Neuronal stem cell (in vitro differentiated cells): ENCODE data around the gene CEACAM1.

Source experiments
- DNase-seq: peaks from one replicate; pipeline ENCODE4 v3.0.0-alpha.2; 2013; ENCODE audit warnings: low spot score
- H2AFZ ChIP-seq: one replicate; pipeline ENCODE4 v1.6.1; 2013; ENCODE audit warnings: mild to moderate bottlenecking, low read length, inconsistent platforms
- H2AK5ac ChIP-seq: 2 replicates; pipeline ENCODE4 v1.6.1; 2013; ENCODE audit warnings: low read depth, mild to moderate bottlenecking, inconsistent platforms, low read length, moderate library complexity, mixed read lengths
- H2BK120ac ChIP-seq: 2 replicates; pipeline ENCODE4 v1.6.1; 2013; ENCODE audit warnings: low read depth, mild to moderate bottlenecking, inconsistent platforms, low read length, moderate library complexity, mixed read lengths
- H2BK12ac ChIP-seq: one replicate; pipeline ENCODE4 v1.6.1; 2013; ENCODE audit warnings: low read length, inconsistent platforms
- H2BK15ac ChIP-seq: 2 replicates; pipeline ENCODE4 v1.6.1; 2013; ENCODE audit warnings: mild to moderate bottlenecking, low read length, inconsistent platforms, mixed read lengths
- H2BK5ac ChIP-seq: one replicate; pipeline ENCODE4 v1.6.1; 2013; ENCODE audit warnings: inconsistent platforms, mild to moderate bottlenecking, low read length, moderate library complexity
- H3K14ac ChIP-seq: one replicate; pipeline ENCODE4 v1.6.1; 2013; ENCODE audit warnings: low read length, inconsistent platforms
- H3K18ac ChIP-seq: 2 replicates; pipeline ENCODE4 v1.6.1; 2013; ENCODE audit warnings: low read length, inconsistent platforms
- H3K23ac ChIP-seq: 2 replicates; pipeline ENCODE4 v1.6.1; 2013; ENCODE audit warnings: low read depth, mild to moderate bottlenecking, mixed read lengths, low read length, inconsistent platforms; ENCODE audit not compliant: poor library complexity
- H3K27ac ChIP-seq: replicated peaks from 3 replicates; pipeline ENCODE4 v1.5.1; 2013; ENCODE audit warnings: low read length, inconsistent platforms
- H3K27me3 ChIP-seq, 3 experiments: 2 replicates each; pipeline ENCODE4 v1.6.1; 2013; ENCODE audit warnings: low read length in 3 of 3, mild to moderate bottlenecking in 2 of 3, inconsistent platforms in 1 of 3, low read depth in 1 of 3, mixed read lengths in 1 of 3, moderate library complexity in 1 of 3; ENCODE audit not compliant: control insufficient read depth in 3 of 3, insufficient read depth in 3 of 3
- H3K36me3 ChIP-seq, 2 donors: replicated peaks in 1 of 2; 2 replicates each; pipeline ENCODE4 v1.6.1; 2013; ENCODE audit warnings: low read length in 2 of 2; ENCODE audit not compliant: control insufficient read depth in 2 of 2, insufficient read depth in 2 of 2
- H3K4ac ChIP-seq: 2 replicates; pipeline ENCODE4 v1.6.1; 2013; ENCODE audit warnings: inconsistent platforms, mild to moderate bottlenecking, low read length, moderate library complexity
- H3K4me1 ChIP-seq, 2 donors: 1 replicate in 1 of 2; 2 replicates in 1 of 2; pipeline ENCODE4 v1.6.1; 2013; ENCODE audit warnings: low read length in 2 of 2, low read depth in 1 of 2; ENCODE audit not compliant: control insufficient read depth in 2 of 2, insufficient read depth in 1 of 2
- H3K4me2 ChIP-seq: one replicate; pipeline ENCODE4 v1.6.1; 2013; ENCODE audit warnings: mild to moderate bottlenecking, low read length, inconsistent platforms; ENCODE audit not compliant: insufficient read depth, poor library complexity, severe bottlenecking
- H3K4me3 ChIP-seq, 2 donors: 2 replicates each; pipeline ENCODE4 v1.5.1; 2013; ENCODE audit warnings: low read length in 2 of 2, mild to moderate bottlenecking in 2 of 2, inconsistent platforms in 1 of 2, moderate library complexity in 1 of 2
- H3K79me1 ChIP-seq: one replicate; pipeline ENCODE4 v1.6.1; 2013; ENCODE audit warnings: low read depth, mild to moderate bottlenecking, inconsistent platforms, low read length, moderate library complexity
- H3K9ac ChIP-seq: one replicate; pipeline ENCODE4 v1.6.1; 2013; ENCODE audit warnings: mild to moderate bottlenecking, low read depth, low read length, inconsistent platforms; ENCODE audit not compliant: poor library complexity
- H3K9me3 ChIP-seq, 2 donors: replicated peaks in 1 of 2; 2 replicates each; pipeline versions ENCODE3 to v1.6.1; 2013; ENCODE audit warnings: low read length in 2 of 2, mild to moderate bottlenecking in 2 of 2, inconsistent platforms in 1 of 2, low read depth in 1 of 2, mixed read lengths in 1 of 2, moderate library complexity in 1 of 2; ENCODE audit not compliant: control insufficient read depth in 2 of 2, insufficient read depth in 1 of 2
- H4K8ac ChIP-seq: one replicate; pipeline ENCODE4 v1.6.1; 2013; ENCODE audit warnings: low read depth, mild to moderate bottlenecking, inconsistent platforms, low read length, moderate library complexity
- H4K91ac ChIP-seq: one replicate; pipeline ENCODE4 v1.6.1; 2013; ENCODE audit warnings: low read length, low read depth, mild to moderate bottlenecking, inconsistent platforms; ENCODE audit not compliant: poor library complexity
- WGBS, 2 donors: extraction: QIAGEN DNeasy Blood & Tissue Kit; methylation state at CpG; one replicate each; pipeline ENCODE4 v1.1.7; 2013; ENCODE audit warnings: missing lambda C conversion rate in 2 of 2, mixed read lengths in 1 of 2; ENCODE audit not compliant: insufficient read length in 2 of 2, insufficient replicate concordance in 1 of 2; ENCODE audit errors: extremely low coverage in 2 of 2; 5-methylcytosine and 5-hydroxymethylcytosine counted together

The CEACAM1 gene

DNA sequence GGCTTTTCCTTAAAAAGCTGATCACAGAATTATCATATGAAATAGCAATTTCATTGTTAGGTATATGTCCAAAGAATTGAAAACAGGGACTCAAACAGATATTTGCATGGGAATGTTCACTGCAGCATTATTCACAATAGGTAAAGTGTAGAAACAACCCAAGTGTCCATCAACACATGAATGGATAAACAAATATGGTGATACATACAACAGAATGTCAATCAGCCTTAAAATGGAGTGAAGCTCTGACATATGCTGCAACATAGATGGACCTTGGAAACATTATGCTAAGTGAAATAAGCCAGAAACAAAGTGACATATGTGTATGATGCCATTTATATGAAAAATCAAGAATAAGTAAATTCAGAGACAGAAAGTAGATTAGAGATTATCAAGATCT lies 6.1 kb upstream of the CEACAM1 start:
- Histone ChIP-seq H3K4me2 (no peak overlapping the region), H2AFZ (no peak overlapping the region), H4K91ac (no peak overlapping the region), H2BK5ac (no peak overlapping the region), H3K4me1 (no peaks in the 10 kb centered on the region), H3K79me1 (no peaks in the 10 kb centered on the region), H2AK5ac (no peak overlapping the region), H3K23ac (no peak overlapping the region), H3K27ac (no peak overlapping the region), H2BK15ac (no peak overlapping the region), H2BK120ac (no peak overlapping the region), H3K4me3 (no peak overlapping the region), H3K27me3 (no peaks in the 10 kb centered on the region), H4K8ac (no peak overlapping the region), H3K14ac (no peak overlapping the region), H3K9me3 (no peaks in the 10 kb centered on the region), H3K36me3 (no peaks in the 10 kb centered on the region), H2BK12ac (no peak overlapping the region), H3K18ac (no peak overlapping the region), H3K4ac (no peak overlapping the region), H3K9ac (no peak overlapping the region)
- no peak for DNase-seq

DNA sequence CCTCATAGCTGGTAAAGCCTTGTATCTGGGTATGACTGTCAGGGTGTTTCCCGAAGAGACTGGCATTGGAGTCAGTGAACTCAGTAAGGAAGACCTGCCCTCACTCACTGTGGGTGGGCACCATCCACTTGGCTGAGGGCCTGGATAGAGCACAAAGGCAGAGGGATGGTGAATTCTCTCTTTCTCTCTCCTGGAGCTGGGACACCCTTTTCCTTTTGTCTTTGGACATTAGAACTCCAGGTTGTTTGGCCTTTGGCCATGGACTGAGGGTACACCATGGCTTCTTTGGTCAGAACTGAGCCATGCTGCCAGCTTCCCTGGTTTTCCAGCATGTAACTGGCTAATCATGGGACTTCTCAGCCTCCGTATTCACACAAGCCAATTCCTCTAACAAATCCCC lies 4.6 kb upstream of the CEACAM1 start:
- no peak overlapping the region for H2BK5ac ChIP-seq
- no peak overlapping the region for H3K27ac ChIP-seq
- H4K8ac ChIP-seq = no peak overlapping the region
- H3K9ac ChIP-seq = no peak overlapping the region
- no peak overlapping the region for H2BK15ac ChIP-seq
- H3K4ac ChIP-seq = no peak overlapping the region
- H3K4me3 ChIP-seq = no peak overlapping the region
- no peaks in the 10 kb centered on the region for H3K27me3 ChIP-seq
- H3K4me2 ChIP-seq = no peak overlapping the region
- no peak overlapping the region for H2BK120ac ChIP-seq
- H3K9me3 ChIP-seq = no peaks in the 10 kb centered on the region
- H4K91ac ChIP-seq = no peak overlapping the region
- H3K36me3 ChIP-seq = no peaks in the 10 kb centered on the region
- H2BK12ac ChIP-seq = no peak overlapping the region
- no peak overlapping the region for H3K18ac ChIP-seq
- no peak overlapping the region for H2AFZ ChIP-seq
- H2AK5ac ChIP-seq = no peak overlapping the region
- no CpG with 5 or more reads among the region's 2 CpGs for WGBS, 2 donors
- H3K4me1 ChIP-seq = peaks cover 2 to 8% of the 10 kb centered on the region in 2 donors
- H3K23ac ChIP-seq = no peak overlapping the region
- H3K14ac ChIP-seq = no peak overlapping the region
- no peak for DNase-seq
- no peaks in the 10 kb centered on the region for H3K79me1 ChIP-seq

DNA sequence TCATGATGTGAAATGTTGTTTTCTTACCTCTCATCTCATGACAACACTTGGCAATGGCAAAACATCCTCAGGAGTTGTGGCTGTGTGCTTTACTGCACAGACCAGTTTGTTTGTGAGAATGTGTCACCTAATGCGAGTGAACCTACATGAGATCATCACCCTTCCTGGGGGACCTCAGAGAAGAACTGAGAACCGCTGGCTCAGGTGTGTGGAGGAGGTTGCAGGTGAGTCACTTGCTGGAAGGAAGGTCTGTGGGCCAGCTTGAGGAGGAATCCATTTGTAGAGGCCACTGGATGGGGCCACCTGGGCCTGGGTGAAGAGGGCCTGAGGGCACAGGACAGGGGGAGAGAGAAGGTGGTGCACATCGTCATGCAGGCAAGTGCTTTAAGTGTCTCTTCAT lies 3.0 kb upstream of the CEACAM1 start:
- H3K36me3 ChIP-seq = no peaks in the 10 kb centered on the region
- H3K27ac ChIP-seq = no peak overlapping the region
- no peak overlapping the region for H3K9ac ChIP-seq
- H2AFZ ChIP-seq = no peak overlapping the region
- no peaks in the 10 kb centered on the region for H3K27me3 ChIP-seq
- no peaks in the 10 kb centered on the region for H3K9me3 ChIP-seq
- H2BK12ac ChIP-seq = no peak overlapping the region
- H4K8ac ChIP-seq = no peak overlapping the region
- H2AK5ac ChIP-seq = no peak overlapping the region
- no CpG with 5 or more reads among the region's 3 CpGs for WGBS, 2 donors
- H2BK120ac ChIP-seq = no peak overlapping the region
- H2BK5ac ChIP-seq = no peak overlapping the region
- H2BK15ac ChIP-seq = no peak overlapping the region
- H3K4me2 ChIP-seq = no peak overlapping the region
- H3K4me3 ChIP-seq = no peak overlapping the region
- H4K91ac ChIP-seq = no peak overlapping the region
- no peak for DNase-seq
- no peak overlapping the region for H3K23ac ChIP-seq
- H3K79me1 ChIP-seq = no peaks in the 10 kb centered on the region
- H3K14ac ChIP-seq = no peak overlapping the region
- peaks cover 2 to 8% of the 10 kb centered on the region in 2 donors for H3K4me1 ChIP-seq
- H3K18ac ChIP-seq = peak overlapping the region; percentile 24
- no peak overlapping the region for H3K4ac ChIP-seq

DNA sequence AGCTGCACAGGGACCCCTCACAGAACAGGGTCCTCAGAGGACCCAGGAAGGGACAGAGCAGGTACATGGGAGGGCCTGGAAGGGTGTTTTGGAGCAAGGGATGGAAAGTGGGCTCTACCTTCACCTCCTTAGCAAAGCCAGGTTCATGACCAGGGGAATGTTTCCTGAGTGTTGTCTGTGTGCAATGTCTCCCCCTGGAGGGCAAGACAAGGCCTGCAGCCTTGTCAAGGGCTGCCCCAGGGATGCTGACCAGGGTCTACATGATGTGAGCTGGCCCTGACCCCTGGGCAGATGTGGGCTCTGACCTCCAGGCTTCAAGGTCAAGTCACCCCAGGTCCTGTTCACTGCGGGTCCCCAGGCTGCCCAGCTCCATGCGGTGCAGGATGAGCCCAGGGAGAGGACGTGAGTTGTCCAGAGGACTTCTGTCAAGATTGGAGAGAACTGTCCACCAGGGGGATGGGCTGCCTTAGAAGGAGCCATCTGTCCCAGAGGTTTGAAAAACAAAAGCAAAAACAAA lies 1.0 kb upstream of the CEACAM1 start:
- H3K18ac ChIP-seq = no peak overlapping the region
- no peaks in the 10 kb centered on the region for H3K27me3 ChIP-seq
- H3K14ac ChIP-seq = no peak overlapping the region
- no peak overlapping the region for H4K91ac ChIP-seq
- no peak overlapping the region for H2AK5ac ChIP-seq
- no peak overlapping the region for H3K27ac ChIP-seq
- H2BK12ac ChIP-seq = no peak overlapping the region
- H4K8ac ChIP-seq = no peak overlapping the region
- no peak overlapping the region for H3K4me2 ChIP-seq
- no peaks in the 10 kb centered on the region for H3K9me3 ChIP-seq
- no peak overlapping the region for H2BK15ac ChIP-seq
- no peak overlapping the region for H3K4ac ChIP-seq
- peak; percentile 41 for DNase-seq
- no peak overlapping the region for H3K4me3 ChIP-seq
- H2BK120ac ChIP-seq = no peak overlapping the region
- no CpG with 5 or more reads among the region's 3 CpGs for WGBS, 2 donors
- H3K36me3 ChIP-seq = no peaks in the 10 kb centered on the region
- no peaks in the 10 kb centered on the region for H3K79me1 ChIP-seq
- H2AFZ ChIP-seq = no peak overlapping the region
- no peak overlapping the region for H3K23ac ChIP-seq
- no peak overlapping the region for H3K9ac ChIP-seq
- H3K4me1 ChIP-seq = peaks cover 2 to 8% of the 10 kb centered on the region in 2 donors
- no peak overlapping the region for H2BK5ac ChIP-seq
